IPS DF 4.7 (cell line): ENCODE results near the gene PAPPA.

ENCODE experiments used
- DNase-seq: peaks from one replicate; pipeline ENCODE4 v3.0.0-alpha.2; 2013; ENCODE audit warnings: low spot score; ENCODE audit errors: extremely low read depth

PAPPA gene, protein sequence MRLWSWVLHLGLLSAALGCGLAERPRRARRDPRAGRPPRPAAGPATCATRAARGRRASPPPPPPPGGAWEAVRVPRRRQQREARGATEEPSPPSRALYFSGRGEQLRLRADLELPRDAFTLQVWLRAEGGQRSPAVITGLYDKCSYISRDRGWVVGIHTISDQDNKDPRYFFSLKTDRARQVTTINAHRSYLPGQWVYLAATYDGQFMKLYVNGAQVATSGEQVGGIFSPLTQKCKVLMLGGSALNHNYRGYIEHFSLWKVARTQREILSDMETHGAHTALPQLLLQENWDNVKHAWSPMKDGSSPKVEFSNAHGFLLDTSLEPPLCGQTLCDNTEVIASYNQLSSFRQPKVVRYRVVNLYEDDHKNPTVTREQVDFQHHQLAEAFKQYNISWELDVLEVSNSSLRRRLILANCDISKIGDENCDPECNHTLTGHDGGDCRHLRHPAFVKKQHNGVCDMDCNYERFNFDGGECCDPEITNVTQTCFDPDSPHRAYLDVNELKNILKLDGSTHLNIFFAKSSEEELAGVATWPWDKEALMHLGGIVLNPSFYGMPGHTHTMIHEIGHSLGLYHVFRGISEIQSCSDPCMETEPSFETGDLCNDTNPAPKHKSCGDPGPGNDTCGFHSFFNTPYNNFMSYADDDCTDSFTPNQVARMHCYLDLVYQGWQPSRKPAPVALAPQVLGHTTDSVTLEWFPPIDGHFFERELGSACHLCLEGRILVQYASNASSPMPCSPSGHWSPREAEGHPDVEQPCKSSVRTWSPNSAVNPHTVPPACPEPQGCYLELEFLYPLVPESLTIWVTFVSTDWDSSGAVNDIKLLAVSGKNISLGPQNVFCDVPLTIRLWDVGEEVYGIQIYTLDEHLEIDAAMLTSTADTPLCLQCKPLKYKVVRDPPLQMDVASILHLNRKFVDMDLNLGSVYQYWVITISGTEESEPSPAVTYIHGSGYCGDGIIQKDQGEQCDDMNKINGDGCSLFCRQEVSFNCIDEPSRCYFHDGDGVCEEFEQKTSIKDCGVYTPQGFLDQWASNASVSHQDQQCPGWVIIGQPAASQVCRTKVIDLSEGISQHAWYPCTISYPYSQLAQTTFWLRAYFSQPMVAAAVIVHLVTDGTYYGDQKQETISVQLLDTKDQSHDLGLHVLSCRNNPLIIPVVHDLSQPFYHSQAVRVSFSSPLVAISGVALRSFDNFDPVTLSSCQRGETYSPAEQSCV (N-terminal part only)

DNA sequence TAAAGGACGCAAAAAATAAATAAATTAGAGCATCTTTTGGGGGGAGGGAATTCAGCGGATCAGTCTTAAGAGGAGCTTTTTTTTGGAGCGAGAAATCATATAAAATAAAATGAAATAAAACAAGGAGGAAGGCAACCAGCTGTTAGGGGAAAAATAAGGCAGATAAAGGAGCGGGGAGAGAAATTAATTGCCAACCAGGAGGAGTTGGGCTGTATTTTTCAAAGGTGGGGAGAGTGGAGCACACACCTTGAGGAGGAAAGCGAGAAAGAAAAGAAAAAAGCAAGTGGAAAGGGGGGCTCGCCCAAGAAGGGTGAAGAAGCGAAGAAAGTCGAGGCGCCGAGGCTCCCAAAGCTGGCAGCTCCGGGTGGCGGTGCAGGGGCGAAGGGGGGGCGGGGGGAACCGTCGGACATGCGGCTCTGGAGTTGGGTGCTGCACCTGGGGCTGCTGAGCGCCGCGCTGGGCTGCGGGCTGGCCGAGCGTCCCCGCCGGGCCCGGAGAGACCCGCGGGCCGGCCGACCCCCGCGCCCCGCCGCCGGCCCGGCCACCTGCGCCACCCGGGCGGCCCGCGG is at the start of gene PAPPA:
Gene PAPPA (plus strand): TSS at position 27 of the 569 bp plus-strand sequence. CDS start 382 bp downstream, at position 409.
- DNase-seq: no peak

DNA sequence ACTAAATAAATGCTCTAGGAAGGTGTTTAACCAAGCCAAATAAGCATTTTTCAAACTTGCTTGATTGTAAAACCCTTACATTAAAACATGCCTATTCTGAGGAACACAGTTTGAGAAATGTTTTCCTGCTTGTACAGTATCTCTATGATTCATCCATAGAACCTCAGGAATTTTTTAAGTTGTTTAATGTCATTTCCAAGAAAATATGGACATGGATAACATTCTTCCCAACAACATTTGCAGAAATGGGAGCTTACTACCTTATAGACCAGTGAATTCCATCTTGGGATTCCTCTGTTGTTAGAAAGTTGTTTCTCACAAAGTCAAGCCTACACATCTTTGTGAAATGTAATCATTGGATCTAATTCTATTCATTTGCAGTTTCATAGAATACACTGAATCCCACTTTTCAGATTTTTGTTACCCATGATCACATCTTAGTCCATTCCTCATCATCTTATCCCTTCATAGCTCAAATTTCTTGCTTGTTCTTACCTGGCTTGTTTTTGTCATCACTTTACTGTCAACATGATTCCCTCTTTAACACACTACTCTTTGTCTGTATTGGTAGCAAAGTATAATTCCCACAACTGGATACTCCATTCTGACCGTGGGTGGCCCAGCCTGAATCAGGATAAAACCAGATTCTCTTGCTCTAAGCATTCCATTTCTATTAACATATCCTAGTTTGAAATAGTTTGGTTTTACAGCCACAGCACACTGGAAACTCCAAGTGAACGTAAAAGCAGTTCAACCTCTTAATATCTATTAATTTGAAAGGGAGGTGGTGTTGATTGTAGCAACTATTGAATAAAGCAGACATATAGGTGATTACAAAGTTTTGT is 49.4 kb upstream of the PAPPA start:
- DNase-seq: no peak

DNA sequence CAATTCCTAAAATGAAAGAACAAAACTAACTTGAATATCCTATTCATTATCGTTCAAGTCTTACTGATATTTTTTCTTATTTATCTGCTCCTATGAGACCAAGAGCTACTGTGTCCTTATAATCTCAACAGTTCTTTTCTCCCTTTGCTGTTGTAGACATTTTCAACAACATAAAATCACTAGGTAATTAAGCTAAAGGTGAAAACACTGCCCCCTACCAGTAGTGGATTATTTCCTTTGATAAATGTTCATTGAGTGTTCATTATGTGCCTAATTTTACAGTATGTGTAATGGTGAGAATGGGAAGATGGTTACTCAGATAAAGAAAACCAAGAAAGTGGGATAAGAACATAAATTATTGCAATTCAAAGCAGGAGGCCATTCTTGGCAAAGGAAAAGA is 41.4 kb upstream of the PAPPA start:
- DNase-seq: no peak

DNA sequence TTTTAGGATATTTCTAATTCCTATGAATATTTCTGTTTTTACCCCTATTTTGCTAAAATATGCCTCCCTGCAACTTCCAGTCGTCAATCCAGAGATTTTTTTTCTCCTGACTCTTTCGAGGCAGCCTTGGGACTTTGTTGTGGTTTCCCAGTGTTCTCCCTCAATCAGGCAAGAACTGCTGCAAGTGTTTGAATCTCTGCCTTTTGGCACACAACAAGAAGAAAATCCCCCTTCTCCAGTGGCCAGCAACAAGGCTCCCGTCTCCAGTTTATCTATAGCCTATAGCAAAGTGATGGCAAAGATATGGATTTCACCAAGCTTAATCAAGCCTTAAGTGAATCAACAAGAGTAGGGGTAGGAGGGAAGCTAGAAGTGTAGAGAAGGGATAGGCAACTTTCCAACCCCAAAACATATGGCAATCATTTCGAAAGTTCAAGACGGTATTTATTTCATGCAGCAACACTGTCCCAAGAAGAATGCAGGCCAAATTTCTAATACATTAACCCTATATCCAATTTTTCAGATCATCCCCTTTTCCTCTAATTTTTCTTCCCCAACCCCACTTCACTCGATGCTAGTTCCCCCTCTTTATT is 37.7 kb upstream of the PAPPA start:
- DNase-seq: no peak

DNA sequence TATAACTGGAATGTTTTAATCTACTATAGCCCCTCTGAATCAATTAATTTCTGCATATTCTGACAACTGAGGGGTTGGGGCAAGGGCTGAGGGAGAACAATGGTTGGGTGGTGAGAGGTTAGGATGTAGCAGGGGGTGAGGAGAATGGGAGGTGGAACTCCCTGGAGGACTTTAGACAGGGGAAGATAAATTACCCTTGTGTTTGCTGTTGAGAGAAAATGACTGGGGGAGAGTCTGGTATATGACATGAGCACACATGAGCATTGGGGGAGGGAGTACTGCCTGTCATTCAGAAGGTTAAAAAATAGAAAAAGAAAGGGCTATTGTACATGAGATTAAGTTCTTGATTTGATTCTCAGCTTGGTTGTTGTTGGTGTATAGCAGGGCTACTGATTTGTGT is 37.2 kb upstream of the PAPPA start:
- no peak for DNase-seq

DNA sequence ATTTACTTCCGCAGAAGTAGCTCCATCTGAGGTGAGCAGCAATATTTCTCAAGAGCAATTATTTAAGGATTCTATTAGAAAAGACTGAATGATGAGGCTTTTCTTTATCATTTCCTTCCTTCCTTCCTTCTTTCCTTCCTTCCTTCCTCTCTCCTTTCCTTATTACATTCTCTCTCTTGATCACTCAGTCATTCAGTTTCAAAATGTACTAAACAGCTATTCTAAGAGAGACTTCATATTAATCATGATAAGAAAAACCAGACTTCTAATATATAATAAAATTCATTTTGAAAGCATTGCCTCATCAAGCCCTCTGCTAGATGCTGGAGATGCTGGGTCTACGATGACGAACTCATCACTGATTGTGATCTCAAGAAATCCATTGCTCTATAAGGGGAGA is 30.4 kb upstream of the PAPPA start:
- DNase-seq: no peak

DNA sequence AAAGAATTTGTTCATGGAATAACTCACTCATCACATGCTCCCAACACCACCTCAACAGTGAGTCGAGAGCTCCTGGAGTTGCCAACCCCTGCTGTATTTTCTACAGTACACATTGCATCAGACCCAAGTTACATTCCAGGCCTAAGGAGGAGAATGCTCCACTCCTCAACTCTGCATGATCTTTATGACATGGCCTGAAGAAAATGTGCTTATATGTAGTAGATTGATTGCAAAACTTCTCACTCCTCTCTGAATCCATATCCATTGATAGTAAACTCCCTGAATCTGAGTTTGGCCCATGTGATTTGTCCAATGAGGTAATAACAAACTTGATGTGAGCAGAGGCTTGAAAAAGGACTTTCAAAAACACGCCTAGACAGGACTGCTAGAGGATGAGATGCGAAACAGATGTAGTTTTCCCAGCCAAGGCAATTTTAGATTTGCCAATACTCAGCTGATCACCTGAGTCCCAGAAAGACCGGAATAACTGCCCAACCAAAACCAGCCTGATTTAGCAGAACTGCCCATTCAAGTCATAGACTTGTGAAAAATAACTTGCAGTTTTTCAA is 29.0 kb upstream of the PAPPA start:
- no peak for DNase-seq

DNA sequence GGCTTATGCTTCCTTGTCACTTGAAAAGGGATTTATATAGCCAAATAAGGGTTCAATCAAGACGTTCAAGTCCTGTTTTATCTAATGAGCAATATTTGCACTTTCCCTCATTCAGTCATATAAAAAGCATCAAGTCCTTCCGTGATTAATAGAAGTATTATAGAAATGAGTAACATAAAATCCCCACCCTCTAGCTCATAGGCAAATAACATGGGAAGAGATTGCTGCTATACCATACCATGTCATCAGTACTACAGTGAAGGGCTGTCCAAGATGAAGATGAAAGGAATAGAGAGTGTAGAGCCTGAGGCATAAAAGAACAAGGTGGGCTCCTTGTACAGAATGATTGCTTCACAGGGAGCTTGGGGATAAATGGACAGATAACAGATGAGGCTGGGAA is 20.4 kb upstream of the PAPPA start:
- DNase-seq: no peak

DNA sequence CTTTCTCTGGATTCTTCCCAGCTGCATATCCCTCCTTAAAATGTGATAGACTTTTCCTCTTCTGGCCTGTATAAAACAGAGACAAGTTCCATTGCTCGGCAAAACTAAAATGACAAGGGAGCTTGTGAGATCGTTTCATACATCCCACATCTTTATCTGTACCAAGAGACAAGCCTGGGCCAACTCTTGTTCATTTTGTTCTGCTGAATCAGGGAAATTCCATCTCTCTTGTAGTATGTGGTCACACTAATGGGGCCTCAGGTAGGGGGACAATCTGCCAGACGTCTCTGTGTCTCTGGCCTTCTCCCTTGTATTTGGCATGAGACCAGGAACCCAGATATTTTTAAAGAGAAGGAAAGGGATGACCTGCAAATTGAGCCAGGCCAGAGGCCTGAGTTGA is 18.6 kb upstream of the PAPPA start:
- no peak for DNase-seq

DNA sequence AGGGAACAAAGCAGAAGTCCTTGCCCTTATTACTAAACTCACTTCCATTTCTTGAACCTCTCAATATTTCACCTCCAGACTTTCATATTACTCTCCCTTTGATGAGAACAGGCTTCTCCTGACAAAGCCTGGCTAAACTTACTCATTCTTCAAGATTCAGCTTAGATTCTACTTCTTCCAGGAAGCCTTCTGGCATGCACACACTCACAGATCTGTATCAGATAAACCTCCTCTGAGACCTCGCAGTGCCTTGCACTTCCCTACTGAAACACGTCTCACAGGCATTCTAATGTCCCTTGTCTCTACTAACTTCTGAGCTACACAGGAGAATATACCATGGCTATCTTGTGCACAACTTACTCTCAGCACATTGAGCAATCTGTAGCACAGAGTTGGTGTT is 16.6 kb upstream of the PAPPA start:
- DNase-seq: no peak

DNA sequence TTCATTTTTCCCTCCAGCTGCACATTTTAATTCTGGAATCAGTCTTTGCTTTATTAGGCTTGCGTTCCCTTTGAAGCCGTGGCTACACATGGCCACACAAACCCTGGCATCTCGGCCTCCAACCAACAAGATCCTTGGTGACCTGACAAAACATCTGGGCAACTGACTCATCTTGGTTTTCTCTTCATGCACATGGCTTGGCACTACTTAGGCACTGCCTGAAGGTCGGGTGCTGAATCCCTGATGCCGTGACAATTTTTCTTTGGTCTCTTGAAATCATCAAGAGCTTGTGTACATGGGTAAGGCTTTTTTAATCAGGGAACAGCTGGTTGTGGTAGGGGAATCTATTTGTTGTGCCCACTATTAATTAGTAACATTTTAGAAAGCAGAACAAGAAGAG is 16.0 kb upstream of the PAPPA start:
- DNase-seq: no peak

DNA sequence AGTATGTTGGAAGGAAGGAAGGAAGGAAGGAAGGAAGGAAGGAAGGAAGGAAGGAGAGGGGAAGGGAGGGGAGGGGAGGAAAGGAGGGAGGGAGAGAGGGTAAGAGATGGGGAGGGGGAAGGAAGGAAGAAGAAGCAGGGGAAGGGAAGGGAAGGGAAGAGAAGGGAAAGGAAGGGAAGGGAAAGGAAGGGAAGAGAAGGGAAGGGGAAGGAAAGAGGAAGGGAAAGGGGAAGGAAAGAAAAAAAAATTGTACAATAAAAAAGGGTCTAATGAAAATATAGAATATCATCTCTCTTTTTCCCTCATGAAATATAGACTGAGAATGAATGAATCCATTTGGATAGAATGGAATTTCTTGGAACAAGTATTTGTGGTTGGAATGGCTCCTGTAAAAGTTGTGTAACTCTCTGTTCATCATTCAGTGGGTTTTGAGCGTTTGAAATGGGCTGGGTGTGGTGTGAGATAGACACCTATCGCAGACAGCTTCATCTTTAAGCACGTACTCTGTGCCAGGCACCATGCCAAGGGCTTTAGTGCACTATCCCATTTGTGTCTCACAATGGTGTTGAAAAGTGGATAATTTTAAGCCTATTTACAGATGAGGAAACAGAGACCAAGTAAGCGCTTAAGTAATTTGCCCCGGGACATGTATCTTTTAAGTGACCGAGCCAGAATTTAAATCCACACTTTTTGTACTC is 11.6 kb upstream of the PAPPA start:
- DNase-seq: no peak

DNA sequence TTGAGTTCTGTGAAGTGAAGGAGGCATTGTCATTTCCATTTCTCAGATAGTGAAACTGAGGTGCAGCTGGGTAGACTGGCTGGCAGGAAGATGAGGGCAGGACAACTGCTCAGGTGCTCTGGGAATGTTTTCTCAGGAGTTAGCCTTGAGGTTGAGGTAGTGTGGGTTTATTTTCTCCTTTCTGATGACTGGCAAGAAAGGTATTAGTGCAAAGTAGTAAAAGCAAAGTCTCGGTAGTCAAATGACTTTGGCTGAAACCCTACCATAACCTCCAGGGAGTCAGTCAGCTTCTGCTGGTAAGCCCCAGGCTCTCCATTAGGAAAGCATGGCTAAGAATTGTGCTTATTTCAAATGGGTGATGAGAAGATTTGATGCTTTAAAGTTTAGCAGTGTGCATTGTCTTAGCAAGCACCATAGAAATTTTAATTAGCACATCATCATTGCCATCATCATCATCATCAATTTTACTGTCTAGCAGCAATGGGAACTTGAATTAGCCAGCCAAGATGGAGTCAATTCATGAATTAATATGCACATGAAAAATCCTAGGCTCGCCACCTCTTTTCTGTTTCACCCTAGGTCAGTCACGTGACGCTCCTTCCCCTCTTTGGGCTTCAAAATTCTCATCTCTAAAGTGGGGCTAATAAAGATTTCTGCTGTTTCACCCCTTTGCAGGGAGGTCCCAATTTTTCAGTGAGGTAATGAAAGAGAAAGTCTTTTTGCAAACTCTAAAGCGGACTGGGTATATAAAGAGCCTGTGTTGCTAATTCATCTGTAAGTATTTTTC is 10.7 kb upstream of the PAPPA start:
- DNase-seq: no peak

DNA sequence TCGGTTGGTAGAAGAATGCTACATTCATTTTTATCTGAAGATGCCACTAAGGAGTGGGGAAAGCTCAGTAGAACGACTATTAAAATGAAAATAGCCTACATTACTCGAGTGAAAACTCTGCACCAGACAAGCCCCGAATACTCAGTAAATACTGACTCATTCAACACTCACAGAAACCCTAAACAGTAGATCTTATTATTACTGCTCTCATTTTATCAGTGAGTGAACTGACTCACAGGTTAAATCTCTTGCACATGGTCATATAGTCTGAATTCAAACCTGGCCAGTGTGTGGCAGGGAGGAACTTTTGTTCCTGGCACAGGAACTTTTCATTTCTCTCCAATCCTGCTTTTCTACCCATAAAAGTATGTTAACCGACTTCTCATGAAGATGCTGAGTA is 9.6 kb upstream of the PAPPA start:
- DNase-seq: no peak

DNA sequence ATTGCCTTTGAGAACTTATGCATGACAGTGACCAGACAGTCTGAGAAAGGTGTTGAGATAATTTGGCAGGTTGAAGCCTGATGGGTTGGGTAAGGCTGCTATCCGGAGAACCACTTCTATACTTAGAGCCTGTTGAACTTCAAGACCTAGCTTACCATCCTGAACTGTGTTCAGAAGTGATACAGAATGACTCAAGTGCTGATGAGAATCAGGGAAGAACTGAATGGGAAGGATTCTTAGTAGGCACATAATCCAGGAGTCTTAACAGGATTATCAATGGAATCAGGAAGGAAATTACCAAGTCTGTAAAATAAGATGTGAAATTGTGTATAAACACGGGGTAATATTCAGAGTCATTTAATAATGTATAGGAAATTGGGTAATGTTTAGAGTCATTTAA is 9.0 kb upstream of the PAPPA start:
- no peak for DNase-seq

DNA sequence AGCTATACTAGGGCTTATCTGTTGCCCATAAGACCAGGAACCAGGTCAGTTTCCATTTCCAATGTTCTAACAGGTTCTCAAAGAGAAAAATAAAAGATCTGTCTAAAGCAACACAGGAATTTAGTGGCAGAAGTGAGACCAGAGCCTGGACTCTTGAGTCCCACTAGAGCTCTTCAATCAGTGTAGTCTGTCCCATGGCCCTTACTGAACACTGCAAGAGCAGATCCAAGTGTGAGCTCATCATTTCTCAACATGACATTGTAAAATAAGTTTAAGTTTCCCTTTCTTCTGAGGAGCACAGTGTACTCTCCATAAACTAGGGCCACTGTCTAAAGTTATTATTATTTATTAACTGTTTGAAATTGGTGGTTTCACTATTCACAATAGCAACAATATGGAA is 8.6 kb upstream of the PAPPA start:
- no peak for DNase-seq

DNA sequence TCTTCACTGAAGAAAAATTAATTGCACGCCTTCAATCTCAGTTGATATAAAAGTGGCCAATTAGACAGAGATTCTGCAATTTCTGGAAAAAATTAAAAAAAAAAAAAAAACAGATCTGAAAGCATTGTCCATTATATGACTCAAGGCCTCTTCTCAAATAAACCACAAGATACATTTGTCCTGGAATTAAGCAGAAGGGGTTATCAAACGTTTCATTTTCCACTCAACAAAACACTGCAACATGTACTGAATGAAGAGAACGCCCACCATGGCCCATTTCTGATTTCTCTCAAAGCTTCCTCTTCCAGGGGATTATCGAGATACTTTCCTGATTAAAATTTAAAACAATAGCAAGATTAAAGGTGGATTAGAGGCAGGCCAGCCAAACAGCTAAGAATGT is 5.8 kb upstream of the PAPPA start:
- DNase-seq: no peak

DNA sequence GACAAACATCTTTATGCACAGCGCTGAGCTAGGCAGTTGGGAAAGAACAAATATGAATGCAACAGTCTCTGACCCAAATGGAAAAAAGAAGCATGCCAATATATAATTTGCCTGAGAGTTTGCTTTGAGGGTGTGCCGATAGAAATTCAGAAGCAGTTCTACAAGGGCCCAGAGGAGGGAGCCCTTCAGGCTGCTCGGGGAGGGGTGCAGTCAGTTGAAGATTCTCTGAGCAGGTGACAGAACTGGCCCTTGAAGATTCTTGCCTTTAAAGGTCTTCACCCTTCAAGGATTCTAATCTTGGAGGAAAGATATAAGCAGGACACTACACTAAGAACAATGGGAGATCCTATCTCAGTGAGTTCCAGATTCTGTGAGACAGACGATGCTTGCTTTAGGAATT is 3.7 kb upstream of the PAPPA start:
- no peak for DNase-seq

DNA sequence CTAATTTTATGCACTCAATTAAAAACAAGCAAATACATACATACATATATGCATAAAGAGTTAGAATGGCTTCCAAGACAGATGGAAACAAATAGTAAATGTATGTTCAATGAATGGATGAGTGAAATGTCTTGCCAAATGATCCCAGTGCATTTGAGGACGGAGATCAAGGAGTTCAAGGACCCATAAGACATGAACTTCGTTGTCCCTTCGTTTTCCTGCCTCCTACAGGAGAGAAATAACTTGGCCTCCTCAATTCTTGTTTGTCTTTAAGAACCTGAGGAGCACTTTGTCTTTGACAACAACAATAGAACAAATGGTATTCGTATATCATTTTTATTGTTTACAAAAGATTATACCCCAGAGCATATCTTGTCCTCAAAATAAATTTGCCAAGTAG is 2.4 kb upstream of the PAPPA start:
- no peak for DNase-seq
